WTC11 (cell line): ENCODE measurements around the gene NR2E3. TPM values are rescaled to one million over a fixed set of nuclear protein-coding genes. Genes with fewer than 3 reads are reported as not detected.

Experiments
- ATAC-seq: fragments of 200-7000 bp; cut with Tn5 transposase; 2 replicates; pipeline ENCODE4 v1.10.0; 2021; ENCODE audit warnings: mild to moderate bottlenecking, moderate library complexity
- CTCF ChIA-PET: fragments of 300-600 bp; sonication (Branson Sonifier 250); formaldehyde crosslinking; loops from one replicate; lab custom pipeline; 2021; ENCODE audit warnings: antibody characterized with exemption; lab: Charles Lee
- POLR2A ChIA-PET: fragments of 350-600 bp; sonication (Branson Sonifier 250); formaldehyde crosslinking; loops from one replicate; lab custom pipeline; 2021; ENCODE audit warnings: antibody characterized with exemption; lab: Charles Lee
- DNase-seq: peaks from one replicate; pipeline ENCODE4 v3.0.0; 2021; ENCODE audit warnings: low spot score
- H3K27ac Mint-ChIP-seq: 2 replicates; pipeline ENCODE4 v1.8.0; 2021; ENCODE audit warnings: mixed read lengths
- H3K27me3 Mint-ChIP-seq: 2 replicates; pipeline ENCODE4 v1.8.0; 2021; ENCODE audit warnings: low read depth, mild to moderate bottlenecking, moderate library complexity, mixed read lengths
- H3K36me3 Mint-ChIP-seq: 2 replicates; pipeline ENCODE4 v1.8.0; 2021; ENCODE audit warnings: mixed read lengths
- H3K4me1 Mint-ChIP-seq: 2 replicates; pipeline ENCODE4 v1.8.0; 2022; ENCODE audit warnings: mixed read lengths
- H3K4me3 Mint-ChIP-seq: 2 replicates; pipeline ENCODE4 v1.8.0; 2021; ENCODE audit warnings: mild to moderate bottlenecking, moderate library complexity, mixed read lengths
- H3K9me3 Mint-ChIP-seq: 2 replicates; pipeline ENCODE4 v1.8.0; 2021; ENCODE audit warnings: mixed read lengths
- JAZF1 ChIP-seq: fragments of 250-450 bp; sonication (Bioruptor Pico); IDR thresholded peaks from 2 replicates; pipeline ENCODE4 v1.9.0; 2021; ENCODE audit warnings: moderate library complexity, mild to moderate bottlenecking, inconsistent platforms
- PRRX2 ChIP-seq: fragments of 250-450 bp; sonication (Bioruptor Pico); IDR thresholded peaks from 2 replicates; pipeline ENCODE4 v1.8.0; 2021; ENCODE audit warnings: mild to moderate bottlenecking
- SMAD3 ChIP-seq: sonication (generic); formaldehyde crosslinking; IDR thresholded peaks from 2 replicates; pipeline ENCODE4 v1.8.0; 2022; ENCODE audit warnings: missing genetic modification reagents, mild to moderate bottlenecking, borderline replicate concordance
- ZNF138 ChIP-seq: sonication (generic); formaldehyde crosslinking; conservative IDR thresholded peaks from 2 replicates; pipeline ENCODE4 v1.8.1; 2022; ENCODE audit warnings: mild to moderate bottlenecking, moderate library complexity, missing genetic modification reagents
- total RNA-seq: library from RNA; stranded (reverse); gene quantifications from 3 replicates; pipeline ENCODE4 v1.2.3, GENCODE V29; 2021
- TF ChIP-seq, protein P1 (sequence below): sonication (generic); formaldehyde crosslinking; IDR thresholded peaks from 2 replicates; pipeline ENCODE4 v1.8.0; 2022; ENCODE audit warnings: mild to moderate bottlenecking, missing genetic modification reagents
- TF ChIP-seq, protein P2 (sequence below): sonication (generic); formaldehyde crosslinking; IDR thresholded peaks from 2 replicates; pipeline ENCODE4 v1.8.0; 2022; ENCODE audit warnings: mild to moderate bottlenecking, missing genetic modification reagents
- TF ChIP-seq, protein P3 (sequence below): sonication (generic); formaldehyde crosslinking; IDR thresholded peaks from 2 replicates; pipeline ENCODE4 v1.8.1; 2023; ENCODE audit warnings: mild to moderate bottlenecking, missing genetic modification reagents, borderline replicate concordance
- TF ChIP-seq, protein P4 (sequence below): sonication (generic); formaldehyde crosslinking; IDR thresholded peaks from 2 replicates; pipeline ENCODE4 v1.8.0; 2023; ENCODE audit warnings: missing genetic modification reagents, mild to moderate bottlenecking, borderline replicate concordance
- TF ChIP-seq, protein P5 (sequence below): fragments of 200-600 bp; IDR thresholded peaks from 2 replicates; pipeline ENCODE4 v1.8.0; 2022; ENCODE audit warnings: antibody characterized with exemption

The NR2E3 gene
- total RNA-seq, 1 experiment from 2014 or later: 1.4 TPM

DNA sequence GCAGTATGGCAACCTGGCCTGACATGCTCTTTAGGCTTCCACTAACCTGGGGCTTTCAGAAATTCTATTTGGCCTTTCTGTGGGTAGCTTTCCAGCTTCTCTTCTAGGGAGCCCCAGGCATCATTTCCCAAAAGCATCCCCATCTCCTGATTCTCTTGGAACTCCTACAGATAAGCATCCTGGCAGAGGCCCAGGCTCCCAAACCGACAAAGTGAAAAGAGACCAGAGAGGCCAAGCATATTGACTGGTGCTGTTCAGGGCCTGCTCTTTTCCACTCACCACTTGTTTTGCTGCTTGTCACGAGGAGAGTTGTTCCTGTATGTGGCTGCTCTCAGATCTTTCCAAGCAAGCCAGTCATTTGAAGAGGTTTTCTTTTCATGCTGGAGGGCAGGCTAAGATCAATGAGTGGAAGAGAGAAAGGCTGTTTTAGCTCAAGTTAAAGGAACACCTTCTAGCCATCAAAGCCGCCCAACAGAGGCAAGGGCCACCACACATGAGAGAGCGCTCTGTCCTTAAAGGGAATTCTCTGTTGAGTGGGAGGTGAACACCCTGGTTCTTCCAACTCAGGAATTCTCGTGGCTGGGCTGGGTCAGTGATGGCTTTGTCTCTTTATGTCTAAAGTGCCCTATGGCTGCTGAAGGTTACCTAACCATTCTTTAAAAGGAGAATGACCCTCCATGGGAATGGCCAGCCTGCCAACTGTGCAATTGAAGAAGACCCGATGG lies 31.1 kb upstream of the NR2E3 start (continued):
- TF ChIP-seq ZNF138: no peak
- TF ChIP-seq, protein P1, sequence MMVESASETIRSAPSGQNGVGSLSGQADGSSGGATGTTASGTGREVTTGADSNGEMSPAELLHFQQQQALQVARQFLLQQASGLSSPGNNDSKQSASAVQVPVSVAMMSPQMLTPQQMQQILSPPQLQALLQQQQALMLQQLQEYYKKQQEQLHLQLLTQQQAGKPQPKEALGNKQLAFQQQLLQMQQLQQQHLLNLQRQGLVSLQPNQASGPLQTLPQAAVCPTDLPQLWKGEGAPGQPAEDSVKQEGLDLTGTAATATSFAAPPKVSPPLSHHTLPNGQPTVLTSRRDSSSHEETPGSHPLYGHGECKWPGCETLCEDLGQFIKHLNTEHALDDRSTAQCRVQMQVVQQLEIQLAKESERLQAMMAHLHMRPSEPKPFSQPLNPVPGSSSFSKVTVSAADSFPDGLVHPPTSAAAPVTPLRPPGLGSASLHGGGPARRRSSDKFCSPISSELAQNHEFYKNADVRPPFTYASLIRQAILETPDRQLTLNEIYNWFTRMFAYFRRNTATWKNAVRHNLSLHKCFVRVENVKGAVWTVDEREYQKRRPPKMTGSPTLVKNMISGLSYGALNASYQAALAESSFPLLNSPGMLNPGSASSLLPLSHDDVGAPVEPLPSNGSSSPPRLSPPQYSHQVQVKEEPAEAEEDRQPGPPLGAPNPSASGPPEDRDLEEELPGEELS (CRISPR knock-in tag): no peak
- TF ChIP-seq, protein P2, sequence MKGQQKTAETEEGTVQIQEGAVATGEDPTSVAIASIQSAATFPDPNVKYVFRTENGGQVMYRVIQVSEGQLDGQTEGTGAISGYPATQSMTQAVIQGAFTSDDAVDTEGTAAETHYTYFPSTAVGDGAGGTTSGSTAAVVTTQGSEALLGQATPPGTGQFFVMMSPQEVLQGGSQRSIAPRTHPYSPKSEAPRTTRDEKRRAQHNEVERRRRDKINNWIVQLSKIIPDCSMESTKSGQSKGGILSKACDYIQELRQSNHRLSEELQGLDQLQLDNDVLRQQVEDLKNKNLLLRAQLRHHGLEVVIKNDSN (CRISPR knock-in tag): no peak
- TF ChIP-seq SMAD3 (CRISPR knock-in tag): no peak
- TF ChIP-seq, protein P3, sequence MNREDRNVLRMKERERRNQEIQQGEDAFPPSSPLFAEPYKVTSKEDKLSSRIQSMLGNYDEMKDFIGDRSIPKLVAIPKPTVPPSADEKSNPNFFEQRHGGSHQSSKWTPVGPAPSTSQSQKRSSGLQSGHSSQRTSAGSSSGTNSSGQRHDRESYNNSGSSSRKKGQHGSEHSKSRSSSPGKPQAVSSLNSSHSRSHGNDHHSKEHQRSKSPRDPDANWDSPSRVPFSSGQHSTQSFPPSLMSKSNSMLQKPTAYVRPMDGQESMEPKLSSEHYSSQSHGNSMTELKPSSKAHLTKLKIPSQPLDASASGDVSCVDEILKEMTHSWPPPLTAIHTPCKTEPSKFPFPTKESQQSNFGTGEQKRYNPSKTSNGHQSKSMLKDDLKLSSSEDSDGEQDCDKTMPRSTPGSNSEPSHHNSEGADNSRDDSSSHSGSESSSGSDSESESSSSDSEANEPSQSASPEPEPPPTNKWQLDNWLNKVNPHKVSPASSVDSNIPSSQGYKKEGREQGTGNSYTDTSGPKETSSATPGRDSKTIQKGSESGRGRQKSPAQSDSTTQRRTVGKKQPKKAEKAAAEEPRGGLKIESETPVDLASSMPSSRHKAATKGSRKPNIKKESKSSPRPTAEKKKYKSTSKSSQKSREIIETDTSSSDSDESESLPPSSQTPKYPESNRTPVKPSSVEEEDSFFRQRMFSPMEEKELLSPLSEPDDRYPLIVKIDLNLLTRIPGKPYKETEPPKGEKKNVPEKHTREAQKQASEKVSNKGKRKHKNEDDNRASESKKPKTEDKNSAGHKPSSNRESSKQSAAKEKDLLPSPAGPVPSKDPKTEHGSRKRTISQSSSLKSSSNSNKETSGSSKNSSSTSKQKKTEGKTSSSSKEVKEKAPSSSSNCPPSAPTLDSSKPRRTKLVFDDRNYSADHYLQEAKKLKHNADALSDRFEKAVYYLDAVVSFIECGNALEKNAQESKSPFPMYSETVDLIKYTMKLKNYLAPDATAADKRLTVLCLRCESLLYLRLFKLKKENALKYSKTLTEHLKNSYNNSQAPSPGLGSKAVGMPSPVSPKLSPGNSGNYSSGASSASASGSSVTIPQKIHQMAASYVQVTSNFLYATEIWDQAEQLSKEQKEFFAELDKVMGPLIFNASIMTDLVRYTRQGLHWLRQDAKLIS (CRISPR knock-in tag): no peak
- TF ChIP-seq, protein P4, sequence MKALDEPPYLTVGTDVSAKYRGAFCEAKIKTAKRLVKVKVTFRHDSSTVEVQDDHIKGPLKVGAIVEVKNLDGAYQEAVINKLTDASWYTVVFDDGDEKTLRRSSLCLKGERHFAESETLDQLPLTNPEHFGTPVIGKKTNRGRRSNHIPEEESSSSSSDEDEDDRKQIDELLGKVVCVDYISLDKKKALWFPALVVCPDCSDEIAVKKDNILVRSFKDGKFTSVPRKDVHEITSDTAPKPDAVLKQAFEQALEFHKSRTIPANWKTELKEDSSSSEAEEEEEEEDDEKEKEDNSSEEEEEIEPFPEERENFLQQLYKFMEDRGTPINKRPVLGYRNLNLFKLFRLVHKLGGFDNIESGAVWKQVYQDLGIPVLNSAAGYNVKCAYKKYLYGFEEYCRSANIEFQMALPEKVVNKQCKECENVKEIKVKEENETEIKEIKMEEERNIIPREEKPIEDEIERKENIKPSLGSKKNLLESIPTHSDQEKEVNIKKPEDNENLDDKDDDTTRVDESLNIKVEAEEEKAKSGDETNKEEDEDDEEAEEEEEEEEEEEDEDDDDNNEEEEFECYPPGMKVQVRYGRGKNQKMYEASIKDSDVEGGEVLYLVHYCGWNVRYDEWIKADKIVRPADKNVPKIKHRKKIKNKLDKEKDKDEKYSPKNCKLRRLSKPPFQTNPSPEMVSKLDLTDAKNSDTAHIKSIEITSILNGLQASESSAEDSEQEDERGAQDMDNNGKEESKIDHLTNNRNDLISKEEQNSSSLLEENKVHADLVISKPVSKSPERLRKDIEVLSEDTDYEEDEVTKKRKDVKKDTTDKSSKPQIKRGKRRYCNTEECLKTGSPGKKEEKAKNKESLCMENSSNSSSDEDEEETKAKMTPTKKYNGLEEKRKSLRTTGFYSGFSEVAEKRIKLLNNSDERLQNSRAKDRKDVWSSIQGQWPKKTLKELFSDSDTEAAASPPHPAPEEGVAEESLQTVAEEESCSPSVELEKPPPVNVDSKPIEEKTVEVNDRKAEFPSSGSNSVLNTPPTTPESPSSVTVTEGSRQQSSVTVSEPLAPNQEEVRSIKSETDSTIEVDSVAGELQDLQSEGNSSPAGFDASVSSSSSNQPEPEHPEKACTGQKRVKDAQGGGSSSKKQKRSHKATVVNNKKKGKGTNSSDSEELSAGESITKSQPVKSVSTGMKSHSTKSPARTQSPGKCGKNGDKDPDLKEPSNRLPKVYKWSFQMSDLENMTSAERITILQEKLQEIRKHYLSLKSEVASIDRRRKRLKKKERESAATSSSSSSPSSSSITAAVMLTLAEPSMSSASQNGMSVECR (CRISPR knock-in tag): no peak

DNA sequence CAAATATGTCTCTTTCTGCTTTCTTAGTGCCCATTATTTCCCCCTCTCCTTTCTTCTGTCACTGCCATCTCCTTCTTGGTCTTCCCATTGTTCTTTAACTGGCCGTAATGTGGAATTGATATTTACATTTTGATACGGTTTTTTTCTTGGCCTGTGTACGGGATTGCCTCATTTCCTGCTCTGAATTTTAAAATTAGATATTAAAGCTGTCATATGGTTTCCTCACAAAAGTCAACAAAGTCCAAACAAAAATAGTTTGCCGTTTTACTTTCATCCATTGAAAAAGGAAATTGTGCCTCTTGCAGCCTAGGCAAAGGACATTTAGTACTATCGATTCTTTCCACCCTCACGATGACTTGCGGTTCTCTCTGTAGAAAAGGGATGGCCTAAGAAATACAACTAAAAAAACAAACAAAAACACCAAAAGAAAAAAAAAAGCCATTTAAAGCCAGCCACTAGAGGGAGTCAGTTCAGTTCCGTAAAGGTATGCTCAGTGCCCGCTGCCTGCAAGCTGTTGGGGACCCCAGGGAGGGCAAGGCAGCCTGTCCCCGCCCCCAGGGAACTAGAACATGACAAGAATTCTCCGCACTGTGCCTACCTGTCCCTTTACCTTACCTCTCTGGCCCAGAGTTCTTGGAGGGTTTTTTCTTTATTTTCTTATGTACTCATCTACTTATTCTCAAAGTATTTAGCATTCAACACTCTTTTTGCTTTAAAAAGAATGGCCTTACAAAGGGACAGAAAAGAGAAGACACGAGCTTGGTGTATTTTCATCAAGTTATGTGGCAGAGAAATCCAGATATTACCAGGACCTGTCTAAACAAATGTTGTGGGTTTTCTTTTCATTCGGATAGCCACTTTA lies 30.0 kb upstream of the NR2E3 start:
- ChIA-PET POLR2A (no interaction called here), CTCF (interaction anchor here (0.5 to 2.4 kb wide), 20 partner anchors 8 to 376 kb away, joined by 3 to 22 read pairs (median 4); no protein-coding TSS in a partner anchor)
- Mint-ChIP-seq H3K36me3 (no peaks in the 10 kb centered on the region), H3K4me1 (peaks cover 9% of the 10 kb centered on the region), H3K4me3 (no peak overlapping the region), H3K27me3 (no peaks in the 10 kb centered on the region), H3K9me3 (no peaks in the 10 kb centered on the region), H3K27ac (peak overlapping the region; percentile 63)
- ATAC-seq (peak; percentile 95), DNase-seq (peak; percentile 81)
- TF ChIP-seq PRRX2 (CRISPR knock-in tag): no peak
- no peak for TF ChIP-seq JAZF1
- TF ChIP-seq, protein P5, sequence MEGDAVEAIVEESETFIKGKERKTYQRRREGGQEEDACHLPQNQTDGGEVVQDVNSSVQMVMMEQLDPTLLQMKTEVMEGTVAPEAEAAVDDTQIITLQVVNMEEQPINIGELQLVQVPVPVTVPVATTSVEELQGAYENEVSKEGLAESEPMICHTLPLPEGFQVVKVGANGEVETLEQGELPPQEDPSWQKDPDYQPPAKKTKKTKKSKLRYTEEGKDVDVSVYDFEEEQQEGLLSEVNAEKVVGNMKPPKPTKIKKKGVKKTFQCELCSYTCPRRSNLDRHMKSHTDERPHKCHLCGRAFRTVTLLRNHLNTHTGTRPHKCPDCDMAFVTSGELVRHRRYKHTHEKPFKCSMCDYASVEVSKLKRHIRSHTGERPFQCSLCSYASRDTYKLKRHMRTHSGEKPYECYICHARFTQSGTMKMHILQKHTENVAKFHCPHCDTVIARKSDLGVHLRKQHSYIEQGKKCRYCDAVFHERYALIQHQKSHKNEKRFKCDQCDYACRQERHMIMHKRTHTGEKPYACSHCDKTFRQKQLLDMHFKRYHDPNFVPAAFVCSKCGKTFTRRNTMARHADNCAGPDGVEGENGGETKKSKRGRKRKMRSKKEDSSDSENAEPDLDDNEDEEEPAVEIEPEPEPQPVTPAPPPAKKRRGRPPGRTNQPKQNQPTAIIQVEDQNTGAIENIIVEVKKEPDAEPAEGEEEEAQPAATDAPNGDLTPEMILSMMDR: peak; percentile 75
